Glutamatergic neuron (in vitro differentiated cells): Measurements from ENCODE around the gene KCNMA1. TPM values are rescaled to one million over a fixed set of nuclear protein-coding genes. Genes with fewer than 3 reads are reported as not detected.

ENCODE experiments used
- DNase-seq: peaks from one replicate; pipeline ENCODE4 v3.0.0; 2022
- H3K27ac Mint-ChIP-seq: one replicate; pipeline ENCODE4 v1.8.0; 2020; ENCODE audit warnings: mild to moderate bottlenecking, mixed read lengths, inconsistent platforms; ENCODE audit not compliant: unreplicated experiment
- H3K27me3 Mint-ChIP-seq: one replicate; pipeline ENCODE4 v1.8.0; 2020; ENCODE audit warnings: mild to moderate bottlenecking, moderate library complexity, mixed read lengths, inconsistent platforms; ENCODE audit not compliant: unreplicated experiment
- H3K36me3 Mint-ChIP-seq: one replicate; pipeline ENCODE4 v1.8.0; 2020; ENCODE audit warnings: mild to moderate bottlenecking, mixed read lengths, inconsistent platforms; ENCODE audit not compliant: unreplicated experiment
- H3K4me1 Mint-ChIP-seq: one replicate; pipeline ENCODE4 v1.8.0; 2020; ENCODE audit warnings: mild to moderate bottlenecking, low read depth, mixed read lengths, inconsistent platforms; ENCODE audit not compliant: unreplicated experiment
- H3K4me3 Mint-ChIP-seq: one replicate; pipeline ENCODE4 v1.8.0; 2020; ENCODE audit warnings: mild to moderate bottlenecking, mixed read lengths, inconsistent platforms; ENCODE audit not compliant: unreplicated experiment
- H3K9me3 Mint-ChIP-seq: one replicate; pipeline ENCODE4 v1.8.0; 2020; ENCODE audit warnings: mild to moderate bottlenecking, moderate library complexity, mixed read lengths, inconsistent platforms; ENCODE audit not compliant: unreplicated experiment
- CTCF ChIP-seq: fragments of 200-600 bp; sonication (generic); IDR thresholded peaks from one replicate; pipeline ENCODE4 v1.5.0; 2021; ENCODE audit not compliant: partially characterized antibody, unreplicated experiment
- total RNA-seq: library from RNA; stranded (reverse); fragmentation: NEBNext Ultra II Directional; extraction: Animal tissue kit (Norgen Biotek cat#: 25700); gene quantifications from one replicate; pipeline ENCODE4 v1.2.1, GENCODE V29; 2021; ENCODE audit not compliant: unreplicated experiment

Gene KCNMA1
- total RNA-seq, 1 donor from 2014 or later = 3.2 TPM

GRCh38 chr10:77152256-77152655 is 485.4 kb downstream of the KCNMA1 start:
- no peak for TF ChIP-seq CTCF
- Mint-ChIP-seq H3K4me1 (no peaks in the 10 kb centered on the region), H3K27me3 (peaks cover 4% of the 10 kb centered on the region), H3K4me3 (no peak overlapping the region), H3K27ac (no peak overlapping the region), H3K36me3 (no peaks in the 10 kb centered on the region), H3K9me3 (no peaks in the 10 kb centered on the region)
- DNase-seq = no peak

- H3K4me1 Mint-ChIP-seq = no peaks in the 10 kb centered on the region
- H3K27me3 Mint-ChIP-seq = peaks cover 4% of the 10 kb centered on the region
- no peaks in the 10 kb centered on the region for H3K9me3 Mint-ChIP-seq
- no peaks in the 10 kb centered on the region for H3K36me3 Mint-ChIP-seq
- no peak for DNase-seq
- H3K27ac Mint-ChIP-seq = no peak overlapping the region
- no peak overlapping the region for H3K4me3 Mint-ChIP-seq
- no peak for TF ChIP-seq CTCF
Measured at GRCh38 chr10:77151408-77151807, 486.2 kb downstream of the KCNMA1 start.

- TF ChIP-seq CTCF = no peak
- DNase-seq = no peak
- Mint-ChIP-seq H3K4me3 (no peak overlapping the region), H3K27me3 (peaks cover 2% of the 10 kb centered on the region), H3K9me3 (no peaks in the 10 kb centered on the region), H3K4me1 (no peaks in the 10 kb centered on the region), H3K27ac (no peak overlapping the region), H3K36me3 (no peaks in the 10 kb centered on the region)
Measured at GRCh38 chr10:77149706-77150105, 487.9 kb downstream of the KCNMA1 start.

GRCh38 chr10:77149001-77149400 is 488.6 kb downstream of the KCNMA1 start:
- Mint-ChIP-seq H3K27ac (no peak overlapping the region), H3K4me1 (no peaks in the 10 kb centered on the region), H3K27me3 (peaks cover 2% of the 10 kb centered on the region), H3K9me3 (no peaks in the 10 kb centered on the region), H3K4me3 (no peak overlapping the region), H3K36me3 (no peaks in the 10 kb centered on the region)
- no peak for TF ChIP-seq CTCF
- no peak for DNase-seq

- Mint-ChIP-seq H3K27me3 (peaks cover 2% of the 10 kb centered on the region), H3K36me3 (no peaks in the 10 kb centered on the region), H3K27ac (no peak overlapping the region), H3K4me3 (no peak overlapping the region), H3K4me1 (no peaks in the 10 kb centered on the region), H3K9me3 (no peaks in the 10 kb centered on the region)
- no peak for TF ChIP-seq CTCF
- no peak for DNase-seq
Measured at GRCh38 chr10:77147871-77148270, 489.7 kb downstream of the KCNMA1 start.
